Measurements from ENCODE around the gene SSBP2.

SSBP2 gene

DNA sequence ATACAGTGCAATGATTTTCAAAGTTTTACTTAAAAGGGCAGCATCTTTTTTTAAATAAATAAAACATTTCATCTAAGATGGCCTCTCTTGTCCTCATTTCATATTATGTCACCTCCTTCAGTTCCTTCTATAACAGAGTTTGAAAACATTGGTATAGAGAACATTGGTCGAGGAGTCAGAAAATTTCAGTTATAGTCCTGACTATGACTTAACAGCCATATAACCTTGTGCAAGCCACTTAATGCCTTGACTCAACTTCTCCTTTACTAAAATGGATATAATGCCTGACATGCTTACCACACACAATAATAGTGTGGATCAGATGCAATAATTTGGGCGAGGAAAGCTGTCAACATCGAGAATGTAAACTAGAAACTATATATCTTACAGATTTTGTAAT is 22.6 kb downstream of the SSBP2 start:
- ATAC-seq (ENCODE audit: insufficient read depth, low read depth) = no peak
- Histone ChIP-seq H3K27me3 (ENCODE audit: insufficient read depth, low read length, poor library complexity) (no peaks in the 10 kb centered on the region), H4K20me1 (ENCODE audit: insufficient read depth, low read length) (peaks cover 81% of the 10 kb centered on the region), H3K9me3 (ENCODE audit: insufficient read depth, low read length, severe bottlenecking) (no peaks in the 10 kb centered on the region), H3K4me3 (ENCODE audit: low read depth in 1 of 2, low read length in 2 of 2) (no peak overlapping the region), H3K27ac (ENCODE audit: low read length) (no peak overlapping the region), H3K36me3 (ENCODE audit: insufficient read depth, low read length) (peaks cover 7% of the 10 kb centered on the region; the same call in 1 of the 2 replicates), H3K4me1 (ENCODE audit: insufficient read depth, low read length) (peaks cover 61% of the 10 kb centered on the region), H2AFZ (ENCODE audit: low read depth, low read length) (no peak overlapping the region), H3K79me2 (ENCODE audit: insufficient read depth, low read length) (peaks cover 100% of the 10 kb centered on the region), H3K4me2 (ENCODE audit: insufficient read depth, low read length) (no peak overlapping the region), H3K9ac (ENCODE audit: low read depth, low read length) (no peak overlapping the region)
- TF ChIP-seq CTCF (IDR thresholded peaks at IDR 0.05; ENCODE audit: borderline replicate concordance, extremely low read depth, low read length, poor library complexity, severe bottlenecking) (no peak), EZH2 (IDR thresholded peaks at IDR 0.05; ENCODE audit: borderline replicate concordance, low read depth, low read length, severe bottlenecking) (no peak)
- no peak for DNase-seq

- Histone ChIP-seq H3K79me2 (ENCODE audit: insufficient read depth, low read length) (peaks cover 100% of the 10 kb centered on the region), H3K36me3 (ENCODE audit: insufficient read depth, low read length) (peaks cover 7% of the 10 kb centered on the region; the same call in 1 of the 2 replicates), H4K20me1 (ENCODE audit: insufficient read depth, low read length) (peaks cover 79% of the 10 kb centered on the region), H3K27ac (ENCODE audit: low read length) (no peak overlapping the region), H3K9ac (ENCODE audit: low read depth, low read length) (no peak overlapping the region), H3K4me3 (ENCODE audit: low read depth in 1 of 2, low read length in 2 of 2) (no peak overlapping the region), H3K4me2 (ENCODE audit: insufficient read depth, low read length) (no peak overlapping the region), H3K9me3 (ENCODE audit: insufficient read depth, low read length, severe bottlenecking) (no peaks in the 10 kb centered on the region), H3K4me1 (ENCODE audit: insufficient read depth, low read length) (peaks cover 71% of the 10 kb centered on the region), H2AFZ (ENCODE audit: low read depth, low read length) (no peak overlapping the region), H3K27me3 (ENCODE audit: insufficient read depth, low read length, poor library complexity) (no peaks in the 10 kb centered on the region)
- TF ChIP-seq CTCF (IDR thresholded peaks at IDR 0.05; ENCODE audit: borderline replicate concordance, extremely low read depth, low read length, poor library complexity, severe bottlenecking) (no peak), EZH2 (IDR thresholded peaks at IDR 0.05; ENCODE audit: borderline replicate concordance, low read depth, low read length, severe bottlenecking) (no peak)
- DNase-seq (no peak), ATAC-seq (ENCODE audit: insufficient read depth, low read depth) (no peak)
Observed at GRCh38 chr5:81726297-81726696, 24.6 kb downstream of the SSBP2 start.

- Histone ChIP-seq H3K4me2 (ENCODE audit: insufficient read depth, low read length) (no peak overlapping the region), H3K9me3 (ENCODE audit: insufficient read depth, low read length, severe bottlenecking) (no peaks in the 10 kb centered on the region), H3K4me3 (ENCODE audit: low read depth in 1 of 2, low read length in 2 of 2) (no peak overlapping the region), H3K4me1 (ENCODE audit: insufficient read depth, low read length) (peaks cover 89% of the 10 kb centered on the region), H3K27me3 (ENCODE audit: insufficient read depth, low read length, poor library complexity) (no peaks in the 10 kb centered on the region), H3K9ac (ENCODE audit: low read depth, low read length) (no peak overlapping the region), H3K79me2 (ENCODE audit: insufficient read depth, low read length) (peaks cover 100% of the 10 kb centered on the region), H2AFZ (ENCODE audit: low read depth, low read length) (no peak overlapping the region), H3K27ac (ENCODE audit: low read length) (no peak overlapping the region), H4K20me1 (ENCODE audit: insufficient read depth, low read length) (peaks cover 88% of the 10 kb centered on the region), H3K36me3 (ENCODE audit: insufficient read depth, low read length) (peaks cover 10% of the 10 kb centered on the region; the same call in 1 of the 2 replicates)
- ATAC-seq (ENCODE audit: insufficient read depth, low read depth) (no peak), DNase-seq (no peak)
- no peak for TF ChIP-seq CTCF (IDR thresholded peaks at IDR 0.05; ENCODE audit: borderline replicate concordance, extremely low read depth, low read length, poor library complexity, severe bottlenecking)
- no peak for TF ChIP-seq EZH2 (IDR thresholded peaks at IDR 0.05; ENCODE audit: borderline replicate concordance, low read depth, low read length, severe bottlenecking)
Observed at GRCh38 chr5:81724571-81724970, 26.3 kb downstream of the SSBP2 start.

- Histone ChIP-seq H3K9me3 (ENCODE audit: insufficient read depth, low read length, severe bottlenecking) (no peaks in the 10 kb centered on the region), H3K9ac (ENCODE audit: low read depth, low read length) (no peak overlapping the region), H3K36me3 (ENCODE audit: insufficient read depth, low read length) (peaks cover 12% of the 10 kb centered on the region; the same call in 1 of the 2 replicates), H3K4me3 (ENCODE audit: low read depth in 1 of 2, low read length in 2 of 2) (no peak overlapping the region), H3K4me1 (ENCODE audit: insufficient read depth, low read length) (peaks cover 90% of the 10 kb centered on the region), H4K20me1 (ENCODE audit: insufficient read depth, low read length) (peaks cover 88% of the 10 kb centered on the region), H2AFZ (ENCODE audit: low read depth, low read length) (no peak overlapping the region), H3K27ac (ENCODE audit: low read length) (no peak overlapping the region), H3K79me2 (ENCODE audit: insufficient read depth, low read length) (peaks cover 100% of the 10 kb centered on the region), H3K4me2 (ENCODE audit: insufficient read depth, low read length) (no peak overlapping the region; the same call in 1 of the 2 replicates), H3K27me3 (ENCODE audit: insufficient read depth, low read length, poor library complexity) (no peaks in the 10 kb centered on the region)
- ATAC-seq (ENCODE audit: insufficient read depth, low read depth) (no peak), DNase-seq (no peak)
- TF ChIP-seq EZH2 (IDR thresholded peaks at IDR 0.05; ENCODE audit: borderline replicate concordance, low read depth, low read length, severe bottlenecking) (no peak), CTCF (IDR thresholded peaks at IDR 0.05; ENCODE audit: borderline replicate concordance, extremely low read depth, low read length, poor library complexity, severe bottlenecking) (no peak)
Observed at GRCh38 chr5:81724108-81724507, 26.8 kb downstream of the SSBP2 start.
